ENCODE measurements around the gene SIM2.

GRCh38 chr21:36690628-36691554 lies 8.0 kb upstream of the SIM2 start:
- no peak for TF ChIP-seq POLR2AphosphoS5 (IDR thresholded peaks at IDR 0.05; ENCODE audit: borderline replicate concordance, low read depth, low read length)
- TF ChIP-seq EZH2 (IDR thresholded peaks at IDR 0.05) = no peak

Data from SK-N-MC (cell line).